WTC11 (cell line): ENCODE results near the gene NKX3-2. TPM values are rescaled to one million over a fixed set of nuclear protein-coding genes. Genes with fewer than 3 reads are reported as not detected.
A peak's percentile ranks its signal among the peaks of the same experiment; 100 is the strongest.

Source experiments
- ATAC-seq: fragments of 200-7000 bp; cut with Tn5 transposase; 2 replicates; pipeline ENCODE4 v1.10.0; 2021; ENCODE audit warnings: mild to moderate bottlenecking, moderate library complexity
- CTCF ChIA-PET: fragments of 300-600 bp; sonication (Branson Sonifier 250); formaldehyde crosslinking; loops from one replicate; lab custom pipeline; 2021; ENCODE audit warnings: antibody characterized with exemption; lab: Charles Lee
- POLR2A ChIA-PET: fragments of 350-600 bp; sonication (Branson Sonifier 250); formaldehyde crosslinking; loops from one replicate; lab custom pipeline; 2021; ENCODE audit warnings: antibody characterized with exemption; lab: Charles Lee
- DNase-seq: peaks from one replicate; pipeline ENCODE4 v3.0.0; 2021; ENCODE audit warnings: low spot score
- H3K27ac Mint-ChIP-seq: 2 replicates; pipeline ENCODE4 v1.8.0; 2021; ENCODE audit warnings: mixed read lengths
- H3K27me3 Mint-ChIP-seq: 2 replicates; pipeline ENCODE4 v1.8.0; 2021; ENCODE audit warnings: low read depth, mild to moderate bottlenecking, moderate library complexity, mixed read lengths
- H3K36me3 Mint-ChIP-seq: 2 replicates; pipeline ENCODE4 v1.8.0; 2021; ENCODE audit warnings: mixed read lengths
- H3K4me1 Mint-ChIP-seq: 2 replicates; pipeline ENCODE4 v1.8.0; 2022; ENCODE audit warnings: mixed read lengths
- H3K4me3 Mint-ChIP-seq: 2 replicates; pipeline ENCODE4 v1.8.0; 2021; ENCODE audit warnings: mild to moderate bottlenecking, moderate library complexity, mixed read lengths
- H3K9me3 Mint-ChIP-seq: 2 replicates; pipeline ENCODE4 v1.8.0; 2021; ENCODE audit warnings: mixed read lengths
- CBFB ChIP-seq: sonication (generic); formaldehyde crosslinking; IDR thresholded peaks from 2 replicates; pipeline ENCODE4 v1.8.1; 2022; ENCODE audit warnings: mild to moderate bottlenecking, low read depth, missing genetic modification reagents
- EMX1 ChIP-seq: fragments of 250-450 bp; sonication (Bioruptor Pico); IDR thresholded peaks from 2 replicates; pipeline ENCODE4 v1.8.0; 2021; ENCODE audit warnings: mild to moderate bottlenecking
- JAZF1 ChIP-seq: fragments of 250-450 bp; sonication (Bioruptor Pico); IDR thresholded peaks from 2 replicates; pipeline ENCODE4 v1.9.0; 2021; ENCODE audit warnings: moderate library complexity, mild to moderate bottlenecking, inconsistent platforms
- PRRX2 ChIP-seq: fragments of 250-450 bp; sonication (Bioruptor Pico); IDR thresholded peaks from 2 replicates; pipeline ENCODE4 v1.8.0; 2021; ENCODE audit warnings: mild to moderate bottlenecking
- RORB ChIP-seq: fragments of 250-450 bp; sonication (Bioruptor Pico); IDR thresholded peaks from 2 replicates; pipeline ENCODE4 v1.9.0; 2021; ENCODE audit warnings: mild to moderate bottlenecking
- SMAD3 ChIP-seq: sonication (generic); formaldehyde crosslinking; IDR thresholded peaks from 2 replicates; pipeline ENCODE4 v1.8.0; 2022; ENCODE audit warnings: missing genetic modification reagents, mild to moderate bottlenecking, borderline replicate concordance
- ZMAT4 ChIP-seq: fragments of 250-450 bp; sonication (Bioruptor Pico); IDR thresholded peaks from 2 replicates; pipeline ENCODE4 v1.9.0; 2021; ENCODE audit warnings: mild to moderate bottlenecking
- ZNF138 ChIP-seq: sonication (generic); formaldehyde crosslinking; conservative IDR thresholded peaks from 2 replicates; pipeline ENCODE4 v1.8.1; 2022; ENCODE audit warnings: mild to moderate bottlenecking, moderate library complexity, missing genetic modification reagents
- ZNF219 ChIP-seq: sonication (generic); formaldehyde crosslinking; IDR thresholded peaks from 2 replicates; pipeline ENCODE4 v1.8.0; 2023; ENCODE audit warnings: missing genetic modification reagents, mild to moderate bottlenecking, borderline replicate concordance
- ZNF232 ChIP-seq: sonication (generic); formaldehyde crosslinking; IDR thresholded peaks from 2 replicates; pipeline ENCODE4 v1.8.0; 2022; ENCODE audit warnings: mild to moderate bottlenecking, missing genetic modification reagents
- ZNF423 ChIP-seq: fragments of 250-450 bp; sonication (Bioruptor Pico); IDR thresholded peaks from 2 replicates; pipeline ENCODE4 v2.1.2; 2022; ENCODE audit warnings: mild to moderate bottlenecking, moderate library complexity
- ZNF425 ChIP-seq: fragments of 250-450 bp; sonication (Bioruptor Pico); conservative IDR thresholded peaks from 2 replicates; pipeline ENCODE4 v1.9.0; 2021; ENCODE audit warnings: mild to moderate bottlenecking
- ZSCAN18 ChIP-seq: fragments of 250-450 bp; sonication (Bioruptor Pico); IDR thresholded peaks from 2 replicates; pipeline ENCODE4 v2.1.2; 2022; ENCODE audit warnings: mild to moderate bottlenecking, moderate library complexity
- total RNA-seq: library from RNA; stranded (reverse); gene quantifications from 3 replicates; pipeline ENCODE4 v1.2.3, GENCODE V29; 2021
- TF ChIP-seq, protein P1 (sequence below): fragments of 250-450 bp; sonication (Bioruptor Pico); IDR thresholded peaks from 2 replicates; pipeline ENCODE4 v1.8.0; 2021; ENCODE audit warnings: mild to moderate bottlenecking
- TF ChIP-seq, protein P2 (sequence below): sonication (generic); formaldehyde crosslinking; IDR thresholded peaks from 2 replicates; pipeline ENCODE4 v1.8.0; 2022; ENCODE audit warnings: missing genetic modification reagents
- TF ChIP-seq, protein P3 (sequence below): fragments of 250-450 bp; sonication (Bioruptor Pico); IDR thresholded peaks from 2 replicates; pipeline ENCODE4 v1.9.0; 2021; ENCODE audit warnings: moderate library complexity, mild to moderate bottlenecking, inconsistent platforms, borderline replicate concordance

NKX3-2 gene
- total RNA-seq, 1 experiment from 2014 or later = 0.07 TPM

GRCh38 chr4:13509442-13509841 lies 34.9 kb downstream of the NKX3-2 start:
- Mint-ChIP-seq H3K27me3 (no peaks in the 10 kb centered on the region; the same call in 1 of the 2 replicates), H3K4me1 (peaks cover 46% of the 10 kb centered on the region), H3K9me3 (peaks cover 18% of the 10 kb centered on the region), H3K36me3 (peaks cover 10% of the 10 kb centered on the region), H3K4me3 (no peak overlapping the region), H3K27ac (no peak overlapping the region)
- ChIA-PET CTCF (interaction anchor here (1.2 kb wide), 1 partner anchor 24 kb away, joined by 3 read pairs; no protein-coding TSS in a partner anchor), POLR2A (no interaction called here)
- DNase-seq (no peak), ATAC-seq (peak; percentile 84)
- no peak for TF ChIP-seq EMX1
- TF ChIP-seq, protein P1, sequence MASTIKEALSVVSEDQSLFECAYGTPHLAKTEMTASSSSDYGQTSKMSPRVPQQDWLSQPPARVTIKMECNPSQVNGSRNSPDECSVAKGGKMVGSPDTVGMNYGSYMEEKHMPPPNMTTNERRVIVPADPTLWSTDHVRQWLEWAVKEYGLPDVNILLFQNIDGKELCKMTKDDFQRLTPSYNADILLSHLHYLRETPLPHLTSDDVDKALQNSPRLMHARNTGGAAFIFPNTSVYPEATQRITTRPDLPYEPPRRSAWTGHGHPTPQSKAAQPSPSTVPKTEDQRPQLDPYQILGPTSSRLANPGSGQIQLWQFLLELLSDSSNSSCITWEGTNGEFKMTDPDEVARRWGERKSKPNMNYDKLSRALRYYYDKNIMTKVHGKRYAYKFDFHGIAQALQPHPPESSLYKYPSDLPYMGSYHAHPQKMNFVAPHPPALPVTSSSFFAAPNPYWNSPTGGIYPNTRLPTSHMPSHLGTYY = 0 out of 2 replicates have a peak, but pooled peaks have one; percentile 33

DNA sequence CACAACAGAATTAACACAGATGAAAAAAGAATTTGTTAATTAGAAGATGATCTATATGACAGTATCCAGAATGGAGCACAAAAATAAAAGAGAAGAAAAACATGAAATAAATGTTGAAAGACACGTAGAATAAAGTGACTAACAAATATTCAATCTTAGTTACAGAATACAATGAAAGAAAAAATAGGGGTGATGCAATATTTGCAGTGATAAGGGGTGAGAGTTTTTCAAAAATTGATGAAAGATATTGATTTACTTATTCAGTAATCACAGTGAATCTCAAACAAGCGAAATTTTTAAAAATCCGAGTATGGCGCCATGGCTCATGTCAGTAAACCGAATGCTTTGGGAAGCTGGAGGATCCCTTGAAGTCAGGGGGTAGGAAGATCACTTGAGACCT lies 39.9 kb downstream of the NKX3-2 start:
- ATAC-seq (no peak), DNase-seq (no peak)
- Mint-ChIP-seq H3K9me3 (peaks cover 19% of the 10 kb centered on the region), H3K36me3 (peaks cover 9% of the 10 kb centered on the region), H3K4me3 (no peak overlapping the region), H3K27me3 (no peaks in the 10 kb centered on the region; the same call in 1 of the 2 replicates), H3K4me1 (peaks cover 8% of the 10 kb centered on the region), H3K27ac (no peak overlapping the region)
- ChIA-PET CTCF (interaction anchor here (0.7 to 1.3 kb wide), 2 partner anchors 8 to 73 kb away, joined by 4 to 5 read pairs; no protein-coding TSS in a partner anchor), POLR2A (no interaction called here)
- TF ChIP-seq CBFB (CRISPR knock-in tag) (no peak), ZNF219 (CRISPR knock-in tag) (no peak), ZNF138 (no peak), JAZF1 (CRISPR knock-in tag) (no peak), SMAD3 (CRISPR knock-in tag) (no peak), PRRX2 (CRISPR knock-in tag) (no peak), ZNF425 (CRISPR knock-in tag) (no peak), ZSCAN18 (no peak), ZMAT4 (CRISPR knock-in tag) (no peak), RORB (CRISPR knock-in tag) (no peak), ZNF423 (CRISPR knock-in tag) (no peak), ZNF232 (no peak)
- TF ChIP-seq, protein P2, sequence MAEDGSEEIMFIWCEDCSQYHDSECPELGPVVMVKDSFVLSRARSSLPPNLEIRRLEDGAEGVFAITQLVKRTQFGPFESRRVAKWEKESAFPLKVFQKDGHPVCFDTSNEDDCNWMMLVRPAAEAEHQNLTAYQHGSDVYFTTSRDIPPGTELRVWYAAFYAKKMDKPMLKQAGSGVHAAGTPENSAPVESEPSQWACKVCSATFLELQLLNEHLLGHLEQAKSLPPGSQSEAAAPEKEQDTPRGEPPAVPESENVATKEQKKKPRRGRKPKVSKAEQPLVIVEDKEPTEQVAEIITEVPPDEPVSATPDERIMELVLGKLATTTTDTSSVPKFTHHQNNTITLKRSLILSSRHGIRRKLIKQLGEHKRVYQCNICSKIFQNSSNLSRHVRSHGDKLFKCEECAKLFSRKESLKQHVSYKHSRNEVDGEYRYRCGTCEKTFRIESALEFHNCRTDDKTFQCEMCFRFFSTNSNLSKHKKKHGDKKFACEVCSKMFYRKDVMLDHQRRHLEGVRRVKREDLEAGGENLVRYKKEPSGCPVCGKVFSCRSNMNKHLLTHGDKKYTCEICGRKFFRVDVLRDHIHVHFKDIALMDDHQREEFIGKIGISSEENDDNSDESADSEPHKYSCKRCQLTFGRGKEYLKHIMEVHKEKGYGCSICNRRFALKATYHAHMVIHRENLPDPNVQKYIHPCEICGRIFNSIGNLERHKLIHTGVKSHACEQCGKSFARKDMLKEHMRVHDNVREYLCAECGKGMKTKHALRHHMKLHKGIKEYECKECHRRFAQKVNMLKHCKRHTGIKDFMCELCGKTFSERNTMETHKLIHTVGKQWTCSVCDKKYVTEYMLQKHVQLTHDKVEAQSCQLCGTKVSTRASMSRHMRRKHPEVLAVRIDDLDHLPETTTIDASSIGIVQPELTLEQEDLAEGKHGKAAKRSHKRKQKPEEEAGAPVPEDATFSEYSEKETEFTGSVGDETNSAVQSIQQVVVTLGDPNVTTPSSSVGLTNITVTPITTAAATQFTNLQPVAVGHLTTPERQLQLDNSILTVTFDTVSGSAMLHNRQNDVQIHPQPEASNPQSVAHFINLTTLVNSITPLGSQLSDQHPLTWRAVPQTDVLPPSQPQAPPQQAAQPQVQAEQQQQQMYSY = no peak
- TF ChIP-seq, protein P3, sequence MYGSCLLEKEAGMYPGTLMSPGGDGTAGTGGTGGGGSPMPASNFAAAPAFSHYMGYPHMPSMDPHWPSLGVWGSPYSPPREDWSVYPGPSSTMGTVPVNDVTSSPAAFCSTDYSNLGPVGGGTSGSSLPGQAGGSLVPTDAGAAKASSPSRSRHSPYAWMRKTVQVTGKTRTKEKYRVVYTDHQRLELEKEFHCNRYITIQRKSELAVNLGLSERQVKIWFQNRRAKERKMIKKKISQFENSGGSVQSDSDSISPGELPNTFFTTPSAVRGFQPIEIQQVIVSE (CRISPR knock-in tag) = no peak
